KMS-11 (cell line): Measurements from ENCODE around the gene ATCAY.

ENCODE experiments used
- H2AFZ ChIP-seq: fragments of 200-600 bp; sonication (generic); 2 replicates; pipeline ENCODE4 v1.6.1; 2016; ENCODE audit warnings: antibody characterized with exemption, mixed run types, low read depth
- H3K27ac ChIP-seq: fragments of 200-600 bp; sonication (generic); 2 replicates; pipeline ENCODE4 v1.6.1; 2016; ENCODE audit warnings: mild to moderate bottlenecking, mixed run types
- H3K27me3 ChIP-seq: fragments of 200-600 bp; sonication (generic); 2 replicates; pipeline ENCODE4 v1.6.1; 2017; ENCODE audit warnings: mild to moderate bottlenecking, low read depth, mixed run types, moderate library complexity; ENCODE audit not compliant: insufficient read depth
- H3K36me3 ChIP-seq: fragments of 200-600 bp; sonication (generic); 2 replicates; pipeline ENCODE4 v1.6.1; 2017; ENCODE audit warnings: mild to moderate bottlenecking, mixed run types; ENCODE audit not compliant: insufficient read depth
- H3K4me1 ChIP-seq: fragments of 200-600 bp; sonication (generic); 2 replicates; pipeline ENCODE4 v1.6.1; 2016; ENCODE audit warnings: mild to moderate bottlenecking, low read depth, mixed run types; ENCODE audit not compliant: poor library complexity, severe bottlenecking
- H3K4me2 ChIP-seq: fragments of 200-600 bp; sonication (generic); 2 replicates; pipeline ENCODE4 v1.7.0; 2016; ENCODE audit warnings: mild to moderate bottlenecking, mixed run types
- H3K4me3 ChIP-seq: fragments of 200-600 bp; sonication (generic); IDR thresholded peaks from 2 replicates; pipeline ENCODE4 v1.6.1; 2017; ENCODE audit warnings: low read depth, low read length, mixed read lengths; ENCODE audit not compliant: insufficient read depth
- H3K79me2 ChIP-seq: fragments of 200-600 bp; sonication (generic); 2 replicates; pipeline ENCODE4 v1.6.1; 2016; ENCODE audit warnings: low read depth, mixed run types; ENCODE audit not compliant: insufficient read depth
- H3K9ac ChIP-seq: fragments of 200-600 bp; sonication (generic); 2 replicates; pipeline ENCODE4 v1.6.1; 2016; ENCODE audit warnings: mild to moderate bottlenecking, mixed run types
- H4K20me1 ChIP-seq: fragments of 200-600 bp; sonication (generic); 2 replicates; pipeline ENCODE4 v1.6.1; 2016; ENCODE audit warnings: mild to moderate bottlenecking, mixed run types; ENCODE audit not compliant: insufficient read depth
- TF ChIP-seq, protein P1 (sequence below): fragments of 200-600 bp; sonication (generic); conservative IDR thresholded peaks from 2 replicates; pipeline ENCODE4 v1.6.1; 2017; ENCODE audit warnings: low read depth, mild to moderate bottlenecking, antibody characterized with exemption, low read length, moderate library complexity, mixed read lengths

ATCAY gene

DNA sequence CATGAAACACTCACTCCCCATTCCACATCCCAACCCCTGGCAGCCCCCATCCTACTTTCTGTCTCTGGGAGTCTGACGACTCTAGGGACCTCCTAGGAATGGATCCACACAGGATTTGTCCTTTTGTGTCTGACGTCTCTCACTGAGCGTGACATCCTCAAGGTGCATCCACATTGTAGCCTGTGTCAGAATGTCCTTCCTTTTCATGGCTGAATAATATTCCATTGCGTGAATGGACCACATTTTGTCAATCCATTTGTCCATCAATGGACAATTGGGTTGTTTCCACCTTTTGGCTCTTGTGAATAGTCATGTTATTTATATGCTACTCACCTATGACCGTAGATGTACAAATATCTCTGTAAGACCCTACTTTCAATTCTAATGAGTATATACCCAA lies 35.5 kb downstream of the ATCAY start:
- Histone ChIP-seq H3K4me2 (no peak overlapping the region), H4K20me1 (no peaks in the 10 kb centered on the region), H3K79me2 (no peaks in the 10 kb centered on the region), H2AFZ (no peak overlapping the region), H3K9ac (no peak overlapping the region), H3K36me3 (no peaks in the 10 kb centered on the region), H3K4me1 (no peaks in the 10 kb centered on the region), H3K4me3 (no peak overlapping the region), H3K27me3 (peaks cover 64% of the 10 kb centered on the region), H3K27ac (no peak overlapping the region)
- TF ChIP-seq, protein P1, sequence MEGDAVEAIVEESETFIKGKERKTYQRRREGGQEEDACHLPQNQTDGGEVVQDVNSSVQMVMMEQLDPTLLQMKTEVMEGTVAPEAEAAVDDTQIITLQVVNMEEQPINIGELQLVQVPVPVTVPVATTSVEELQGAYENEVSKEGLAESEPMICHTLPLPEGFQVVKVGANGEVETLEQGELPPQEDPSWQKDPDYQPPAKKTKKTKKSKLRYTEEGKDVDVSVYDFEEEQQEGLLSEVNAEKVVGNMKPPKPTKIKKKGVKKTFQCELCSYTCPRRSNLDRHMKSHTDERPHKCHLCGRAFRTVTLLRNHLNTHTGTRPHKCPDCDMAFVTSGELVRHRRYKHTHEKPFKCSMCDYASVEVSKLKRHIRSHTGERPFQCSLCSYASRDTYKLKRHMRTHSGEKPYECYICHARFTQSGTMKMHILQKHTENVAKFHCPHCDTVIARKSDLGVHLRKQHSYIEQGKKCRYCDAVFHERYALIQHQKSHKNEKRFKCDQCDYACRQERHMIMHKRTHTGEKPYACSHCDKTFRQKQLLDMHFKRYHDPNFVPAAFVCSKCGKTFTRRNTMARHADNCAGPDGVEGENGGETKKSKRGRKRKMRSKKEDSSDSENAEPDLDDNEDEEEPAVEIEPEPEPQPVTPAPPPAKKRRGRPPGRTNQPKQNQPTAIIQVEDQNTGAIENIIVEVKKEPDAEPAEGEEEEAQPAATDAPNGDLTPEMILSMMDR = no peak

DNA sequence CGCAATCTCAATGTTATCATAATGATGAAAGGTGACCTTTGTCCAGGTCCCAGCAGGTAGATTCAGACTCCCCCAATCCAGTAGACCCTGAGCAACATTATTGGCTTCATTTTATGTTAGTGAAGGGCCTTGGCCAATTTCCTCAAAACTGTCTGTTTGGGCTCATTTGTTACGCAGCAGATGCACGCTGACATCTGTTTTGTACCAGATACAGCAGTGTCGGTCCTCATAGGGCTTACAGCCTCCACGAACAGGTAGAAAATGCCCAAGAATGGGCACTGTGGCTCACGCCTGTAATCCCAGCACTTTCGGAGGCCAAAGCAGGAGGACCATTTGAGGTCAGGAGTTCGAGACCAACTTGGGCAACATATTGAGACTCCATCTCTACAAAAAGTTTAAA lies 39.3 kb downstream of the ATCAY start:
- H3K4me2 ChIP-seq = no peak overlapping the region
- H2AFZ ChIP-seq = no peak overlapping the region
- H3K4me3 ChIP-seq = no peak overlapping the region
- H3K36me3 ChIP-seq = no peaks in the 10 kb centered on the region
- TF ChIP-seq, protein P1 = no peak
- no peak overlapping the region for H3K9ac ChIP-seq
- no peaks in the 10 kb centered on the region for H3K79me2 ChIP-seq
- H3K27me3 ChIP-seq = peaks cover 70% of the 10 kb centered on the region
- no peak overlapping the region for H3K27ac ChIP-seq
- no peaks in the 10 kb centered on the region for H3K4me1 ChIP-seq
- no peaks in the 10 kb centered on the region for H4K20me1 ChIP-seq

DNA sequence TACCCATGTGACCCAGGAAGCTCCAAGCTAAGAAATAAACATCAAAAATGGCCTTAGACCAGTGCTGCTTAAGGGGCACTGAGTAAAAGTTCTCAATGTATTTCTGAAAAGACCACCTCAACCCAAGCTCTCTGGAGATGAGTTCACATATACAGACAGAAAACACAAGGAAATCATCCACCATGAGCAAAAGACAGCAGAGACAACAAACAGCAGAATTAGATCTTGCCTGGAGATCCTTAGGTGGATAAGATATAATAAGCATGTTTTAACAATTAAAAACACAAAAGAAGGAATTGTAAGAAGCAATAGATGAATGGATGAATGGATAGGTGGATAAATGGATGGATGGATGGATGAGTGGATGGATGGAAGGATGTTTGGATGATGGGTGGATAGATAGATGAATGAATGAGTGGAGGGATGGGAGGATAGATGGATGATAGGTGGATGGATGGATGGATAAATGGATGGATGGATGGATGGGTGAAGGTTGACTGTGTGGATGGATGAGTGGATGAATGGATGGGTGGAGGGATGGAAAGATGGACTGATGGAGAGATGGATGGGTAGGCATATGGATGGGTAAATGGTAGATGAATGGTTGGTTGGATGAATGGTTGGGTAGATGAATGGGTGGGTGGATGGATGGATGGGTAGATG lies 42.7 kb downstream of the ATCAY start:
- no peak overlapping the region for H3K4me3 ChIP-seq
- no peaks in the 10 kb centered on the region for H3K79me2 ChIP-seq
- no peaks in the 10 kb centered on the region for H3K36me3 ChIP-seq
- TF ChIP-seq, protein P1 = no peak
- H3K27ac ChIP-seq = no peak overlapping the region
- H2AFZ ChIP-seq = no peak overlapping the region
- no peaks in the 10 kb centered on the region for H4K20me1 ChIP-seq
- H3K4me2 ChIP-seq = no peak overlapping the region
- peaks cover 81% of the 10 kb centered on the region for H3K27me3 ChIP-seq
- no peaks in the 10 kb centered on the region for H3K4me1 ChIP-seq
- H3K9ac ChIP-seq = no peak overlapping the region

DNA sequence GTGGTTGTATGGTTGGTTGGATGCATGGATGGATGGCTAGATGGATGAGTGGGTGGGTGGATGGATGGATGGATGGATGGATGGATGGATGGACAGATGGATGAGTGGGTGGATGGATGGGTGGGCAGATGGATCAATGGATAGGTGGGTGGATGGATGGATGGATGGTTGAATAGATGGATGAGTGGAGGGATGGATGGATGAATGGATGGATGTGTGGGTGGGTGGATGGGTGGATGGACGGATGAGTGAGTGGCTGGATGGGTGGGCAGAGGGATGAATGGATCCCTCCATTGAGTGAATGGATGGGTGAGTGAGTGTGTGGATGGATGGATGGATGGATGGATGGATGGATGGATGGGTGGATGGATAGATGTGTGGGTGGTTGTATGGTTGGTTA lies 43.4 kb downstream of the ATCAY start:
- Histone ChIP-seq H3K4me3 (no peak overlapping the region), H3K27me3 (peaks cover 79% of the 10 kb centered on the region), H4K20me1 (no peaks in the 10 kb centered on the region), H2AFZ (no peak overlapping the region), H3K9ac (no peak overlapping the region), H3K36me3 (no peaks in the 10 kb centered on the region), H3K4me2 (no peak overlapping the region), H3K27ac (no peak overlapping the region), H3K4me1 (no peaks in the 10 kb centered on the region), H3K79me2 (no peaks in the 10 kb centered on the region)
- TF ChIP-seq, protein P1 = no peak
